Upper lobe of left lung (tissue), 6 donors: ENCODE measurements around the gene EVC. TPM values are rescaled to one million over a fixed set of nuclear protein-coding genes. Genes with fewer than 3 reads are reported as not detected.

Source experiments
- ATAC-seq, 2 donors: fragments of 200-7000 bp; cut with Tn5 transposase; one replicate each; pipeline ENCODE4 v1.9.1; 2022; ENCODE audit warnings: mild to moderate bottlenecking in 2 of 2, moderate library complexity in 2 of 2; ENCODE audit not compliant: low FRiP score in 2 of 2
- DNase-seq, 2 donors: peaks; one replicate each; pipeline ENCODE4 v3.0.0-alpha.2; 2019 to 2020
- H3K27ac ChIP-seq, 4 donors: fragments of 200-600 bp; sonication (generic); one replicate each; pipeline ENCODE4 v1.5.1; 2016 to 2019
- H3K27me3 ChIP-seq, 4 donors: fragments of 200-600 bp; sonication (generic); one replicate each; pipeline ENCODE4 v1.5.1; 2017 to 2019
- H3K36me3 ChIP-seq, 4 donors: fragments of 200-600 bp; sonication (generic); one replicate each; pipeline ENCODE4 v1.5.1; 2016 to 2019
- H3K4me1 ChIP-seq, 4 donors: fragments of 200-600 bp; sonication (generic); one replicate each; pipeline ENCODE4 v1.5.1; 2018 to 2019
- H3K4me3 ChIP-seq, 4 donors: fragments of 200-600 bp; sonication (generic); one replicate each; pipeline ENCODE4 v1.5.1; 2017 to 2019; ENCODE audit warnings: mild to moderate bottlenecking in 2 of 4, moderate library complexity in 1 of 4
- H3K9me3 ChIP-seq, 4 donors: fragments of 200-600 bp; sonication (generic); one replicate each; pipeline ENCODE4 v1.5.1; 2018 to 2019
- EP300 ChIP-seq, 4 donors: sonication (generic); formaldehyde crosslinking; IDR thresholded peaks; one replicate each; pipeline ENCODE4 v1.5.1; 2017; ENCODE audit warnings: antibody characterized with exemption in 4 of 4, control low read depth in 2 of 4
- POLR2A ChIP-seq, 4 donors: fragments of 450-650 bp; IDR thresholded peaks; one replicate each; pipeline ENCODE4 v1.5.1; 2016 to 2017; ENCODE audit warnings: antibody characterized with exemption in 4 of 4, mild to moderate bottlenecking in 2 of 4
- POLR2AphosphoS5 ChIP-seq, 2 donors: sonication (generic); formaldehyde crosslinking; IDR thresholded peaks; one replicate each; pipeline ENCODE4 v1.5.1; 2017; ENCODE audit warnings: antibody characterized with exemption in 2 of 2
- WGBS, 2 donors: methylation state at CpG; one replicate each; pipeline ENCODE4 v1.1.5; 2017 to 2018; 5-methylcytosine and 5-hydroxymethylcytosine counted together
- total RNA-seq, 6 donors: library from RNA; depleted of rRNA in 4 of 6; stranded (reverse); fragments of >200 nt in 4 of 6; gene quantifications; one replicate each; pipeline versions ENCODE4 v1.1.0 to v1.2.1, GENCODE V29; 2016 to 2021
- TF ChIP-seq, protein P1 (sequence below), 6 experiments: fragments of 450-650 bp in 4 of 6; fragments of 200-600 bp in 2 of 6; sonication (generic) in 2 of 6; IDR thresholded peaks; one replicate each; pipeline ENCODE4 v1.5.1; 2016 to 2019; ENCODE audit warnings: antibody characterized with exemption in 6 of 6
- donor health status: DM: no; HTN: no; CAD: no; lungs with moderate emphysema.
- donor health status: DM: no; HTN: yes; CAD: no; lungs with severe emphysema.

Gene EVC
- total RNA-seq, 6 donors from 2014 or later = 25.6 to 65.1 (median 36.2) TPM

DNA sequence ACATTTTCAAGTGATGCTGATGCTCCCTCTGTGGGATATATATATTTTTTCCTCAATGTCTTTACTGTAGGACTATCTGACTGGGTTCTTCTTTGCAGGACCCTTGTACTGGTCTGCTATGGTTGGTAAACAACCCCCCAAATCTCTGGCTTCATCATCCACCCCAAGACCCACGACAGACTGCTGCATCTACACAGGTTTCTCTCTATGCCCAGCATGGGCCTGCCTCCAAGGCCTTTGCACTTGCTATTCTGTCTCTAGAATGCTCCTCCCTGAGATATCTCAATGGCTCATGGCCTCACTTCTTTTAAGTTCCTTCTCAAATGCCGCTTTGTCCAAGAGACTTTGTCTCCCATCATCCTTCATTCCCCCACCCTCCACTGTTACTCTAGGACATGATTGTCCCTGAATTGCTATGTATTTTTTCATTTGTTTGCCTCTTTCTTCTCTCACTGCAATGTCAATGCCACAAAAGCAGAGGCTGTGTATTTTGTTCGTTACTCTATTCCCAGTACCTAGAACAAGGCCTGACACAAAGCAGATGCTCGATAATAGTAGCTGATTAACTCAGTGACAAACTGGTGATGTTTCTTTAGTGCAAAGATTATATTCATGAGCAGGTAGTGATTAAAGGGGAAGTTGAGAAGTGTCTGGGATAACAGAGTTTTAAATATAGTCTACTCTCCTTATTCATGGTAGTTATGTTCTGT lies 6.6 kb downstream of the EVC start:
- Histone ChIP-seq H3K4me1 (no peaks in the 10 kb centered on the region), H3K4me3 (no peak overlapping the region), H3K27ac (no peak overlapping the region), H3K9me3 (peaks cover 0 to 3% (median 0%) of the 10 kb centered on the region in 4 donors), H3K36me3 (no peaks in the 10 kb centered on the region), H3K27me3 (no peaks in the 10 kb centered on the region)
- DNase-seq = no peak
- ATAC-seq = no peak
- no peak for TF ChIP-seq POLR2AphosphoS5 (IDR thresholded peaks at IDR 0.05)
- TF ChIP-seq EP300 (IDR thresholded peaks at IDR 0.05) = no peak
- no peak for TF ChIP-seq POLR2A (IDR thresholded peaks at IDR 0.05)
- TF ChIP-seq, protein P1, sequence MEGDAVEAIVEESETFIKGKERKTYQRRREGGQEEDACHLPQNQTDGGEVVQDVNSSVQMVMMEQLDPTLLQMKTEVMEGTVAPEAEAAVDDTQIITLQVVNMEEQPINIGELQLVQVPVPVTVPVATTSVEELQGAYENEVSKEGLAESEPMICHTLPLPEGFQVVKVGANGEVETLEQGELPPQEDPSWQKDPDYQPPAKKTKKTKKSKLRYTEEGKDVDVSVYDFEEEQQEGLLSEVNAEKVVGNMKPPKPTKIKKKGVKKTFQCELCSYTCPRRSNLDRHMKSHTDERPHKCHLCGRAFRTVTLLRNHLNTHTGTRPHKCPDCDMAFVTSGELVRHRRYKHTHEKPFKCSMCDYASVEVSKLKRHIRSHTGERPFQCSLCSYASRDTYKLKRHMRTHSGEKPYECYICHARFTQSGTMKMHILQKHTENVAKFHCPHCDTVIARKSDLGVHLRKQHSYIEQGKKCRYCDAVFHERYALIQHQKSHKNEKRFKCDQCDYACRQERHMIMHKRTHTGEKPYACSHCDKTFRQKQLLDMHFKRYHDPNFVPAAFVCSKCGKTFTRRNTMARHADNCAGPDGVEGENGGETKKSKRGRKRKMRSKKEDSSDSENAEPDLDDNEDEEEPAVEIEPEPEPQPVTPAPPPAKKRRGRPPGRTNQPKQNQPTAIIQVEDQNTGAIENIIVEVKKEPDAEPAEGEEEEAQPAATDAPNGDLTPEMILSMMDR (IDR thresholded peaks at IDR 0.05) = no peak
- 87 to 88% methylated on average over 4 of the region's 4 CpGs for WGBS, 2 donors

DNA sequence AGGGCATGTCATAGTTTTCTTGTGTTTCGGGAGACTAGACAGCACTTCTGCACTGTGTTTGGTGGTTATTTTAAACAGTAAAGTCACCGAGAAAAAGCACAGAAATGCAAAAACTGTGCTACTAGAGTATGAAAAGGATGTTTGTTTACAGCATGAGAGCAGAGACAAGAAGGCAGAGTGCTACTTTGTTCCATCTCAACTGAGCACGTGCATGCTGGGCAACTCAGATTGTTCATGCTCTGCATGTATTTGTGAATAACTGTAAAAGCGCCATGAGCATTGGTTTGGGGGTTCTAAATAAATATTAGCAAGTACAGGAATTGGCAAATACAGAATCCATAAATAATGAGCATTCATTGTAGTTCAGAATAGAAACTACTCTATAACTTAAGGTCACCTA lies 7.4 kb downstream of the EVC start:
- Histone ChIP-seq H3K27ac (no peak overlapping the region), H3K27me3 (no peaks in the 10 kb centered on the region), H3K4me1 (no peaks in the 10 kb centered on the region), H3K4me3 (no peak overlapping the region), H3K9me3 (peaks cover 0 to 3% (median 0%) of the 10 kb centered on the region in 4 donors), H3K36me3 (no peaks in the 10 kb centered on the region)
- no peak for ATAC-seq
- DNase-seq = no peak
- 59 to 71% methylated on average over 4 of the region's 4 CpGs for WGBS, 2 donors
- TF ChIP-seq EP300 (IDR thresholded peaks at IDR 0.05) (no peak), POLR2A (IDR thresholded peaks at IDR 0.05) (no peak), POLR2AphosphoS5 (IDR thresholded peaks at IDR 0.05) (no peak)
- TF ChIP-seq, protein P1 (IDR thresholded peaks at IDR 0.05) = no peak

DNA sequence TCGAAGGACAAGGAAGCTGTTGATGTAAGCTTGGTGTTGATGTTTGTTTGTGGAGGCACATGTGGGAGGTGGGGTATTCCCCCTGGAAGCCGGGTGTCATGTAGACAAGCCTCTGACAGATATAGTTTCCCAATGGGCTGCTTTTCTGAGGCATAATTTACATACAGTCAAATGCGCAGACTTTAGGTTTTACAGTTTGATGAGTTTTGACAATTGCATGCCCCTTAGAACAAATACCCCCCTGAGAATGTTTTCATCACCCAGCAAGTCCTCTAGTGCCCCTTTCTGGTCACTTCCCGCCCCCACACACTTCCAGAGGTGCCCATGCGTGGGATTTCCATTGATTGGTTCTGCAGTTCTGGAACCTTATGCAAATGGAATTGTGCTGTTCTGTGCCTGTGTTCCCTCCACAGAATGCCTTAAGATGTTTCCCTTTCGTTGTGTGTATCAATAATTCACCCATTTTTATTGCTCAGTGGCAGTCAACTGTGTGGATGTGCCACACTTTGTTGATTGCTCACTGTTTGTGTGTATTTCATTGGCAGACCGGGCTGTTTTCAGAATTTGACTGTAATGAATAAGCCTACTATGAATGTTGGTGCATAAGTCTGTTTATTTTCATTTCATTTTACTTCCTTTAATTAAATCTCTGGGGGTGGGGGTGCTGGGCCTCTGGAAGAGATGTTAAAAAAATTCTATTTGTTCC lies 8.5 kb downstream of the EVC start:
- ATAC-seq = no peak
- Histone ChIP-seq H3K9me3 (peaks cover 0 to 3% (median 0%) of the 10 kb centered on the region in 4 donors), H3K27ac (no peak overlapping the region), H3K36me3 (no peaks in the 10 kb centered on the region), H3K4me1 (no peaks in the 10 kb centered on the region), H3K27me3 (no peaks in the 10 kb centered on the region), H3K4me3 (no peak overlapping the region)
- WGBS, 2 donors = 80 to 85% methylated on average over 7 of the region's 7 CpGs
- TF ChIP-seq POLR2A (IDR thresholded peaks at IDR 0.05) = no peak
- TF ChIP-seq, protein P1 (IDR thresholded peaks at IDR 0.05) = no peak
- TF ChIP-seq EP300 (IDR thresholded peaks at IDR 0.05) = no peak
- no peak for TF ChIP-seq POLR2AphosphoS5 (IDR thresholded peaks at IDR 0.05)
- DNase-seq = no peak

DNA sequence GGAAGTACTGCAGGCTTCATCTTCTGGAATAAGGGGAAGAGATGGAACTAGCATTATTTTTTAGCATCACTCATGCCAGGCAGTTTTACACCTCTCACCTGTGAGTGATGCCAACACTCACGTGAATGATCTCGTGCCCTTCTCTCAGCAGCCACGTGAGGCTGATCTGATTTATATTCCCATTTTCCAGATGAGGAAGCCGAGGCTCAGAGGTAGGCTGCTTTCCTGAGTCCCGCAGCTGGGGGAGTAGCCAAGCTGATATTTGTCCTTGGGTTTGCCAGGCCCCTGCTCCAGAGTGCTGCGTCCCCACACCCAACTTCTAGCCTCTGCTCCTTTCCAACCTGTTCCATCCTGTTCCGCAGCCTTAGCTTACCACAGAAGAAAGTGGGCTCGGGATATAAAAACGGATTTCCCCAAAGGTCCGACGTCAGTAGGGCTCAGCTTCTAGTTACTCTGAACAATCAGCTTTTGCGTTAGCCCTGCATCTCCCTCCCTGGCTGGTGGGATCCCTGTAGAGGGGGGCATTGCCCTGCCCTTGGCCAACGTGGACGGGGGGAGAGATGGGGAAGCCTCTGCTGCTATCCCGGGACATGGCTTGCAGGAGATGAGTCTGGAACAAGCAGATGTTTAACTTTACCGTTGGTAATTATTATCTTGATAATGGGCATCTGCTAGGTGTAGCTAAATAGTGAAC lies 9.3 kb downstream of the EVC start:
- Histone ChIP-seq H3K9me3 (peaks cover 0 to under 1% (median 0%) of the 10 kb centered on the region in 4 donors), H3K4me1 (no peaks in the 10 kb centered on the region), H3K36me3 (no peaks in the 10 kb centered on the region), H3K4me3 (no peak overlapping the region), H3K27ac (no peak overlapping the region), H3K27me3 (no peaks in the 10 kb centered on the region)
- WGBS, 2 donors = 83 to 84% methylated on average over 14 to 16 of the region's 16 CpGs
- ATAC-seq = no peak
- TF ChIP-seq POLR2A (IDR thresholded peaks at IDR 0.05) (no peak), POLR2AphosphoS5 (IDR thresholded peaks at IDR 0.05) (no peak), EP300 (IDR thresholded peaks at IDR 0.05) (no peak)
- TF ChIP-seq, protein P1 (IDR thresholded peaks at IDR 0.05) = no peak
- no peak for DNase-seq
